K562 (cell line): ENCODE measurements around the gene KCNS1. TPM values are rescaled to one million over a fixed set of nuclear protein-coding genes. Genes with fewer than 3 reads are reported as not detected.

Experiments used
- CBX3 ChIP-seq, 2 experiments: IDR thresholded peaks; 1 replicate in 1 of 2; 2 replicates in 1 of 2; pipeline ENCODE4 v1.6.1; 2012; ENCODE audit warnings: inconsistent platforms in 2 of 2, low read length in 2 of 2, borderline replicate concordance in 1 of 2, control low read depth in 1 of 2
- ETV6 ChIP-seq, 3 experiments: fragments of 150-350 bp in 1 of 3; sonication (generic) in 1 of 3; formaldehyde crosslinking in 1 of 3; IDR thresholded peaks; 2 replicates each; pipeline versions ENCODE4 v1.6.1 to v1.8.0; 2014 to 2022; ENCODE audit warnings: borderline replicate concordance in 2 of 3, low read depth in 2 of 3, antibody characterized with exemption in 1 of 3, low read length in 1 of 3, mild to moderate bottlenecking in 1 of 3, missing genetic modification reagents in 1 of 3
- ILK ChIP-seq: fragments of 450-650 bp; IDR thresholded peaks from 2 replicates; pipeline ENCODE4 v1.6.1; 2016; ENCODE audit warnings: missing genetic modification characterization, low read depth, mild to moderate bottlenecking, missing compliant biosample characterization, moderate library complexity, borderline replicate concordance
- KDM5B ChIP-seq: fragments of 200-600 bp; sonication (generic); IDR thresholded peaks from 2 replicates; pipeline ENCODE4 v1.6.1; 2012; ENCODE audit warnings: low read depth, mild to moderate bottlenecking, moderate library complexity, low read length, control low read depth, inconsistent platforms; ENCODE audit not compliant: insufficient replicate concordance
- POLR2H ChIP-seq: IDR thresholded peaks from 2 replicates; pipeline ENCODE4 v1.6.1; 2016; ENCODE audit warnings: missing genetic modification characterization, low read depth, mild to moderate bottlenecking, control low read depth, missing compliant biosample characterization, moderate library complexity
- POLR3A ChIP-seq: IDR thresholded peaks from 2 replicates; pipeline ENCODE4 v1.6.1; 2011; ENCODE audit warnings: borderline replicate concordance, mild to moderate bottlenecking, moderate library complexity; ENCODE audit not compliant: insufficient read length, insufficient read depth; ENCODE audit errors: extremely low read depth
- TBL1XR1 ChIP-seq, 2 experiments: IDR thresholded peaks; 2 replicates each; pipeline ENCODE4 v1.6.1; 2012; ENCODE audit warnings: improper control_type of control experiment in 2 of 2, low read length in 2 of 2, mild to moderate bottlenecking in 1 of 2
- ZFP30 ChIP-seq: fragments of 250-450 bp; sonication (Bioruptor Pico); IDR thresholded peaks from 2 replicates; pipeline ENCODE4 v1.8.0; 2022; ENCODE audit warnings: moderate library complexity, mild to moderate bottlenecking, inconsistent platforms, borderline replicate concordance
- ZNF609 ChIP-seq: sonication (generic); formaldehyde crosslinking; IDR thresholded peaks from 2 replicates; pipeline ENCODE4 v1.8.1; 2023; ENCODE audit warnings: missing genetic modification reagents, mild to moderate bottlenecking, borderline replicate concordance
- ZNF778 ChIP-seq: fragments of 450-650 bp; formaldehyde crosslinking; IDR thresholded peaks from 2 replicates; pipeline ENCODE4 v1.4.0; 2020; ENCODE audit warnings: mild to moderate bottlenecking, moderate library complexity
- polyA plus RNA-seq, 8 experiments: library from polyadenylated mRNA; depleted of rRNA in 4 of 8; stranded (reverse) in 5 of 8; unstranded in 3 of 8; fragments of >200 nt; fragmentation: Nextera tagmentation in 2 of 8; fragmentation: Illumina TruSeq in 1 of 8; extraction: Ambion mirVana in 2 of 8; extraction: Trizol in 1 of 8; gene quantifications; 2 replicates each; pipeline versions ENCODE4 v1.2.1 to v1.2.3, GENCODE V29; 2011 to 2014; ENCODE audit warnings: inconsistent platforms in 1 of 8, missing spikeins in 1 of 8
- total RNA-seq, 7 experiments: library from RNA; depleted of rRNA in 6 of 7; stranded (reverse); fragments of >200 nt in 6 of 7; fragmentation: Illumina TruSeq in 2 of 7; extraction: Trizol in 2 of 7; gene quantifications; 2 replicates each; pipeline versions ENCODE4 v1.2.1 to v1.2.3, GENCODE V29; 2011 to 2021; ENCODE audit warnings: low replicate concordance in 1 of 7
- TF ChIP-seq, protein P1 (sequence below): fragments of 450-650 bp; IDR thresholded peaks from 2 replicates; pipeline ENCODE4 v1.6.1; 2016; ENCODE audit warnings: mild to moderate bottlenecking
- TF ChIP-seq, protein P2 (sequence below): fragments of 450-650 bp; IDR thresholded peaks from 2 replicates; pipeline ENCODE4 v1.6.1; 2016
- TF ChIP-seq, protein P3 (sequence below), 3 experiments: IDR thresholded peaks in 2 of 3; conservative IDR thresholded peaks in 1 of 3; 2 replicates each; pipeline ENCODE4 v1.5.1; 2011 to 2012; ENCODE audit warnings: low read length in 3 of 3, mild to moderate bottlenecking in 3 of 3, control low read depth in 2 of 3, improper control_type of control experiment in 1 of 3, inconsistent platforms in 1 of 3, low read depth in 1 of 3, mixed read lengths in 1 of 3, moderate library complexity in 1 of 3; ENCODE audit not compliant: insufficient read depth in 2 of 3

Gene KCNS1
- total and polyA plus RNA-seq, 9 of the 15 experiments (the other 6 are each of a cell fraction or from before 2014, with no cell fraction given): not detected

DNA sequence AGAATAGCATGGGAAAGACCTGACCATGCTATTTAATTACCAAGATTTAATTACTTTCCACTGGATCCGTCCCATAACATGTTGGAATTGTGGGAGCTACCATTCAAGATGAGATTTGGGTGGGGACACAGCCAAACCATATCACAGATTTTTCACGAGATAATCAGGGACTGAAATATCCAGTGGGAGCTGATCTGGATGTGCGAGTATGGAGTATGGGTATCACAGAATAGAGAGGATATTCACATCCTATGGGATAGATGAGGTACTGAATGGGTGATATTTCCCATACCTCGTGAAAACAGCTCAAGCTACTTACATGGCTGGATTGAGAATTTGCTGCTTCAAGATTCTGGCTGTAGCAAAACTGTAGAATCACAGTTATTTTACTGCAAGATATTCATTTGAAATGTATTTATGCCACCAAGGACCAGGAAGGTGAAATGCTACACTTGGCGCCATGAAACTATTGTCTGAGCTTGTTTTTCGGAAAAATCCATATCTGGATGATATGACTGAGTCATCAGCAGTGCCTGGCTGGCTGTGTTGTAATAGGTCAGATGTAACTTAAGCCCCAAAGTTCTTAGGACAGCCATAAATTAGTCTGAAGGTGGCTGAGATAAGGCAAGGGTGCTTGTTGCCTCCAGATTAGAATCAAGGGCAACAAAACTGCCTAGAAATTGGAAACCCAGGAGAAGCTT, 29.8 kb downstream of the KCNS1 start (continued):
- TF ChIP-seq ZNF778 (CRISPR knock-in tag) (no peak), ILK (tag) (no peak), ZFP30 (CRISPR knock-in tag) (no peak), CBX3 (IDR thresholded peaks at IDR 0.05; ENCODE audit: borderline replicate concordance in 1 of 2, low read length in 2 of 2) (no peak), POLR2H (tag) (no peak), ETV6 (IDR thresholded peaks at IDR 0.05; ENCODE audit: borderline replicate concordance in 1 of 2, low read depth in 2 of 2, low read length in 1 of 2) (no peak), ETV6 (CRISPR knock-in tag; IDR thresholded peaks at IDR 0.05; ENCODE audit: borderline replicate concordance) (no peak), POLR3A (no peak), TBL1XR1 (IDR thresholded peaks at IDR 0.05; ENCODE audit: low read length in 2 of 2) (peak in 1 of 2 experiments; percentile 83; a peak in 2 of 4 replicates), ZNF609 (CRISPR knock-in tag) (no peak), KDM5B (no peak)
- TF ChIP-seq, protein P1, sequence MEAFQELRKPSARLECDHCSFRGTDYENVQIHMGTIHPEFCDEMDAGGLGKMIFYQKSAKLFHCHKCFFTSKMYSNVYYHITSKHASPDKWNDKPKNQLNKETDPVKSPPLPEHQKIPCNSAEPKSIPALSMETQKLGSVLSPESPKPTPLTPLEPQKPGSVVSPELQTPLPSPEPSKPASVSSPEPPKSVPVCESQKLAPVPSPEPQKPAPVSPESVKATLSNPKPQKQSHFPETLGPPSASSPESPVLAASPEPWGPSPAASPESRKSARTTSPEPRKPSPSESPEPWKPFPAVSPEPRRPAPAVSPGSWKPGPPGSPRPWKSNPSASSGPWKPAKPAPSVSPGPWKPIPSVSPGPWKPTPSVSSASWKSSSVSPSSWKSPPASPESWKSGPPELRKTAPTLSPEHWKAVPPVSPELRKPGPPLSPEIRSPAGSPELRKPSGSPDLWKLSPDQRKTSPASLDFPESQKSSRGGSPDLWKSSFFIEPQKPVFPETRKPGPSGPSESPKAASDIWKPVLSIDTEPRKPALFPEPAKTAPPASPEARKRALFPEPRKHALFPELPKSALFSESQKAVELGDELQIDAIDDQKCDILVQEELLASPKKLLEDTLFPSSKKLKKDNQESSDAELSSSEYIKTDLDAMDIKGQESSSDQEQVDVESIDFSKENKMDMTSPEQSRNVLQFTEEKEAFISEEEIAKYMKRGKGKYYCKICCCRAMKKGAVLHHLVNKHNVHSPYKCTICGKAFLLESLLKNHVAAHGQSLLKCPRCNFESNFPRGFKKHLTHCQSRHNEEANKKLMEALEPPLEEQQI: 0 out of 2 replicates have a peak, but pooled peaks have one; percentile 40
- TF ChIP-seq, protein P2, sequence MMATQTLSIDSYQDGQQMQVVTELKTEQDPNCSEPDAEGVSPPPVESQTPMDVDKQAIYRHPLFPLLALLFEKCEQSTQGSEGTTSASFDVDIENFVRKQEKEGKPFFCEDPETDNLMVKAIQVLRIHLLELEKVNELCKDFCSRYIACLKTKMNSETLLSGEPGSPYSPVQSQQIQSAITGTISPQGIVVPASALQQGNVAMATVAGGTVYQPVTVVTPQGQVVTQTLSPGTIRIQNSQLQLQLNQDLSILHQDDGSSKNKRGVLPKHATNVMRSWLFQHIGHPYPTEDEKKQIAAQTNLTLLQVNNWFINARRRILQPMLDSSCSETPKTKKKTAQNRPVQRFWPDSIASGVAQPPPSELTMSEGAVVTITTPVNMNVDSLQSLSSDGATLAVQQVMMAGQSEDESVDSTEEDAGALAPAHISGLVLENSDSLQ: peak; percentile 92
- TF ChIP-seq, protein P3, sequence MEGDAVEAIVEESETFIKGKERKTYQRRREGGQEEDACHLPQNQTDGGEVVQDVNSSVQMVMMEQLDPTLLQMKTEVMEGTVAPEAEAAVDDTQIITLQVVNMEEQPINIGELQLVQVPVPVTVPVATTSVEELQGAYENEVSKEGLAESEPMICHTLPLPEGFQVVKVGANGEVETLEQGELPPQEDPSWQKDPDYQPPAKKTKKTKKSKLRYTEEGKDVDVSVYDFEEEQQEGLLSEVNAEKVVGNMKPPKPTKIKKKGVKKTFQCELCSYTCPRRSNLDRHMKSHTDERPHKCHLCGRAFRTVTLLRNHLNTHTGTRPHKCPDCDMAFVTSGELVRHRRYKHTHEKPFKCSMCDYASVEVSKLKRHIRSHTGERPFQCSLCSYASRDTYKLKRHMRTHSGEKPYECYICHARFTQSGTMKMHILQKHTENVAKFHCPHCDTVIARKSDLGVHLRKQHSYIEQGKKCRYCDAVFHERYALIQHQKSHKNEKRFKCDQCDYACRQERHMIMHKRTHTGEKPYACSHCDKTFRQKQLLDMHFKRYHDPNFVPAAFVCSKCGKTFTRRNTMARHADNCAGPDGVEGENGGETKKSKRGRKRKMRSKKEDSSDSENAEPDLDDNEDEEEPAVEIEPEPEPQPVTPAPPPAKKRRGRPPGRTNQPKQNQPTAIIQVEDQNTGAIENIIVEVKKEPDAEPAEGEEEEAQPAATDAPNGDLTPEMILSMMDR (IDR thresholded peaks at IDR 0.05 in 2 of 3, conservative IDR thresholded peaks at IDR 0.05 in 1 of 3; ENCODE audit: insufficient read depth in 2 of 3, low read depth in 1 of 3, low read length in 3 of 3): no peak
